Skin epidermis (tissue), 12 donors: ENCODE data around the gene C11orf24.

Experiments used
- H3K27ac ChIP-seq, 21 experiments: fragments of 200-600 bp; sonication (generic) in 11 of 21; one replicate each; pipeline ENCODE4 v1.5.0; 2020; ENCODE audit warnings: mild to moderate bottlenecking in 3 of 21, inconsistent platforms in 2 of 21, moderate library complexity in 2 of 21
- H3K4me3 ChIP-seq, 7 experiments: fragments of 200-600 bp; sonication (generic) in 2 of 7; one replicate each; pipeline ENCODE4 v1.5.0; 2020; ENCODE audit warnings: inconsistent platforms in 2 of 7, mild to moderate bottlenecking in 2 of 7, moderate library complexity in 1 of 7

Gene C11orf24

DNA sequence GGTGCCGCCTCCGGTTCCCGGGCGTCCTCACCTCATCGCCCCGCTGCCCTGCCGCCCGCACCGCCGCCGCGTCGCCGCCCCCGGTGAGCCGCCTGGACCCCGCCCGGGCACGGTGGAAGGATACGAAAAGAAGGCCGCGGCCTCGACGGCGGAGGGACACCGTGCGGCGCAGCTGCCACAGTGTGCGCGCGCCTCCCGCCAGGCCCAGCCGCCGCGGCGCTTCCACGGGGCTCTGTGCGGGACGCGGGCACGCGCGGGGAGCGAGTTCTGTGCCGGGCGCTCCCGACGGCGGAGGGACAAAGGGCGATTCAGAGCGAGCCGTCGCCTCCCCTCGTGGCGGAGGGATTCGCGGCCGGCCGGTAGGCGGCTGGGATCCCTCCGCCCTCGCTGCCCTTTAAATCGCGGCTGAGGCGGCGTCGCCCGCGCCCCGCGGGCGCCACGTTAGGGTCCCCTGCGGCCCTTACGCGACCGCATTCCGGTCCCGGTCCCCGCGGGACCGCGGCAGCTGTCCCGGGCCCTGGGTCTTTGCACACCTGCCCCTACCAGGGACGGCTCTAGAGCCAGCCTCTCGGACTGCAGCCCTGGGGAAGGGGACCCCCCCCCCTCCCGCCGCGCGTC lies 58.1 kb downstream of the C11orf24 start:
- Histone ChIP-seq H3K27ac (peak overlapping the region; percentile 96 to 100 (median 100)), H3K4me3 (peak overlapping the region; percentile 58 to 89 (median 78))

- Histone ChIP-seq H3K27ac (peak within 1 kb of the TSS; percentile 96 to 100 (median 100)), H3K4me3 (peak within 1 kb of the TSS; percentile 68 to 89 (median 78))
Observed at GRCh38 chr11:68213135-68213515, 58.6 kb downstream of the C11orf24 start, which contains the start of gene KMT5B. Gene KMT5B (minus strand): TSS chr11:68213296. CDS start chr11:68190076, 23,220 bp downstream.

DNA sequence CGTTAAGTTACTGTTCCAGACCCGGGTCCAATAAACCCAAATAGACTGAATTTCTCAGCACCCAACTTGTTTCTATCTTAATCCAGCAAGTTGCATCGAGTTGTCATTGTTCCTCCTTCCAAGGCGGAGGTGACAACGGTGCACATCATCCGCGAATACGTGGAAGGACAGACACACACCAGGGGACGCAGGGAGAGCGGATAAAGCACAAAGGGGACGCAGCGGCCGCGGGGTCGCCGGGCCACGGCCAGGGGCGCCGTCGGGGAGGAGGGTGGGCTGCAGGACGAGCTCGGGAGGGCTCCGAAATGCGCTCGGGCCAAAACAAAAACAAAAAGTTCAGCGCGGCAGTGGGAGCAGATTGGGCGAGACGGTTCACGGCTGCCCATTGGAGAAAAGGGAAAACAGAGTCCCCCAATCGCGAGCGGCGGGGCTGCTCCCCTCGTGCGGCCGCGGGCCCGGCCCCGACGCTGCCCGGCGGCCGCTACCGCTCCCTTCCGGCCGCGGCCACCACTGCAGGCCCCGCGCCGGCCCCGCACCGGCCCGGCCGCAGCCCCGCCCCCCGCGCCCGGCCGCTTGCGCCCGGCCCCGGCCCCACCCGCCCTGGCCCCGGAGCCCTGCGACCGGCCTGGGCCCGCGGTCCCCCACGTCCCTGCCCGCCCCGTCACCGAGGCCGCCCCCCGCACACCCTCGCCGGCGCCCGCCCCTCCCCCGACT lies 59.2 kb downstream of the C11orf24 start:
- peak overlapping the region; percentile 96 to 100 (median 100) for H3K27ac ChIP-seq
- peak overlapping the region; percentile 68 to 89 (median 78) for H3K4me3 ChIP-seq

DNA sequence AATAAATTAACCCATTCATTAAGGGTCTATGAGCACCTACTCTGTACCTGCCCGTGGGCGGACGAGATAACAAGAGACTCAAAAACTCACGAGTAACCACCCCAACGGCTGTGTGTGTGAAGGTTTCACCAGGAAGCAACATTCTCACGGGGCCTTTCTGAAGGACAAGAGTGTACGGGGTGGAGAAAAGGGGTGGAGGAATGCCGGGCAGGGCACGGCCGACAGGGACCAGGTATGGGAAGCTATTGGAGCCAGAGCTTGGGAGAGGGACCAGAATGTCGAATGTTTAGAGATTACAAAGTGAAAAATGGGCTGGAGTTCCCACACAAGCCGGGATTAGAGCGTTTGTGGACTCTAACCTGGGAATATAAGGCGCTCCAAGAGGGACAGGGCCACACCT lies 60.2 kb downstream of the C11orf24 start:
- Histone ChIP-seq H3K27ac (peak overlapping the region in 4 of 21 experiments; percentile 9 to 99 (median 72)), H3K4me3 (peak overlapping the region in 5 of 7 experiments; percentile 68 to 89 (median 78))
